ENCODE data around the gene TAF11L13.

DNA sequence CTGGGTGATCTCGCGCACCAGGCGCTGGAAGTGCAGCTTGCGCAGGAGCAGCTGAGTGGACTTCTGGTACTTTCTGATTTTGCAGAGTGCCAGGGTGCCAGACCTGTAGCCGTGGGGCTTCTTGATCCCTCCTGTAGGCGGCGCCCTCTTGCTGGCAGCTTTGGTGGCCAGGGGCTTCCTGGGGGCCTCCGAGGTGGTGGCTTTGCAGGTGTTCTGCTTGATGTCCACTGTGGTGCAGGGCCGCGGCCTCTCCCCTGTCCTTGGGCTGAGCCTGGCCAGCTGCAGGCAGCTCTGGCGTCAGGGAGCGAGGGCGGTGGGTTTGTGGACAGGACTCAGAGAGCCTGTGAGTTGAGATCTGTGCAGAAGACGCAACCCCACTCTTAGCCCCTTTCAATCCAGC is 38.5 kb downstream of the TAF11L13 start:
- no peak for TF ChIP-seq CTCF (IDR thresholded peaks at IDR 0.05)
- TF ChIP-seq POLR2A (IDR thresholded peaks at IDR 0.05): no peak
- TF ChIP-seq EP300 (IDR thresholded peaks at IDR 0.05): no peak
- TF ChIP-seq POLR2AphosphoS5 (IDR thresholded peaks at IDR 0.05): no peak
